ENCODE measurements around the gene C11orf91. TPM values are rescaled to one million over a fixed set of nuclear protein-coding genes. Genes with fewer than 3 reads are reported as not detected.

Gene C11orf91
- total RNA-seq, 1 experiment from 2014 or later, result 0.22 TPM

DNA sequence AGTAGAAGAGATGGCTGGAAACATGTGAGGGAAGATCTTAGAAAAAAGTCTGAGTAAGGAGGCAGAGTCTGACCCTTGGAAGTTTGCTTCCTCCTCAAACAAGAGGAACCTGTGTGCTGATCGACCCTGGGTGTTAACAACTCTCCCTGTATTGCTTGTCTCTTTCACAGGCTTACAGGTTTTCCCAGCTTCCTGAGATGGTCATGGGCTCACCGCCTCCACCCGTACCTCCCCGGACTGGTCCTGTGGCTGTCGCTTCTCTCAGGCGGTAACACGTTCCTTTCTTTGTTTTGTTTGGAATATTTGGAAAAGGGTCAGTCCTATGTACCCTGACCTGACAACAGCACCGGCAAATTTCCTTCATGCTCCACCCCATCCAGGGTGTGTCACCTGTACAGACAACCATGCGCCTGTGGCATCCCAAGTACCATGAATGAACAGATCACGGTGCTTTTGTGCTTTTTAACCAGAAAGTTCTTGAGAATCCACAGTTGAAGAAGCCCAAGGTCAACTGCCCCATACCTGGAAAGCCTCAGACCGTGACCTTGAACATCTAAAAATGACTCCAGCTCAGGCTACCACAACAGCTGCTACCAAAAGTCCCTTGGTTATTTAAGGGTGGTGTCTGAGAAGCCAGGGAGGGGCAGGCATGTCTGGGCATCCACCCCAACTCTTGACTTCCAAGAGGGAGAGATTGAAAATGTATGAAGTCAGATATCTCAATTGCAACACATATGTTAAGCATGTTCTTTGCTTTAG is 44.6 kb downstream of the C11orf91 start:
- CTCF ChIA-PET, result no interaction called here

DNA sequence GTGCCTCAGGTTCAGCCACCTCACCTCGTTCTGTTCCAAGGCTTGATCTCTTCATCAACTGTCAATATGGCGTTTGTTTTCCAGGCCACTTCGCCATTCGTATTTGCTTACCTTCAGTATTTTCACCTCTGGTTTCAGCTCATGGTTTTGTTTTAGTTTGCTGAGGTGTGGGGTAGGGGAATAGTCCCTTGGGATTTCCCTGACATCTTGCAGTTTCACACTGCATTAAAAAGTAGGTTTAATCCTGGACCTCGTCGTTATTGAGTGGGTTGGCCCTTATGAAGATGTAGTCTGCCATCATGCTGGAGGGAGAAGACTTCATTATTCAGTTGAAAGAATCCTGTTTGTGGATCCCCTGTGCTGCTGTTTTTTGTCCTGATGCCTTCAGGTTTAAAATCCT is 46.0 kb downstream of the C11orf91 start:
- Mint-ChIP-seq H3K4me1 (peaks cover 13% of the 10 kb centered on the region), H3K27ac (no peak overlapping the region), H3K9me3 (peaks cover 5% of the 10 kb centered on the region; the same call in 1 of the 2 replicates), H3K36me3 (no peaks in the 10 kb centered on the region), H3K27me3 (ENCODE audit: low read depth) (peaks cover 5% of the 10 kb centered on the region), H3K4me3 (no peak overlapping the region)
- no peak for TF ChIP-seq PRDM15 (CRISPR knock-in tag; IDR thresholded peaks at IDR 0.05)
- no peak for TF ChIP-seq NR3C1 (CRISPR knock-in tag; conservative IDR thresholded peaks at IDR 0.05; ENCODE audit: low read depth)
- no peak for TF ChIP-seq ZNF263 (CRISPR knock-in tag; IDR thresholded peaks at IDR 0.05; ENCODE audit: low read depth)
- TF ChIP-seq ZNF317 (CRISPR knock-in tag; IDR thresholded peaks at IDR 0.05; ENCODE audit: borderline replicate concordance, low read depth), result no peak
- no peak for TF ChIP-seq ZNF671 (CRISPR knock-in tag; IDR thresholded peaks at IDR 0.05)
- TF ChIP-seq OVOL2 (CRISPR knock-in tag; IDR thresholded peaks at IDR 0.05; ENCODE audit: borderline replicate concordance), result no peak
- TF ChIP-seq SP1 (CRISPR knock-in tag; conservative IDR thresholded peaks at IDR 0.05), result no peak
- TF ChIP-seq JAZF1 (CRISPR knock-in tag; IDR thresholded peaks at IDR 0.05), result no peak
- no peak for TF ChIP-seq TEAD1 (CRISPR knock-in tag; IDR thresholded peaks at IDR 0.05)
- TF ChIP-seq TEAD4 (CRISPR knock-in tag; IDR thresholded peaks at IDR 0.05), result no peak
- TF ChIP-seq, protein P1, sequence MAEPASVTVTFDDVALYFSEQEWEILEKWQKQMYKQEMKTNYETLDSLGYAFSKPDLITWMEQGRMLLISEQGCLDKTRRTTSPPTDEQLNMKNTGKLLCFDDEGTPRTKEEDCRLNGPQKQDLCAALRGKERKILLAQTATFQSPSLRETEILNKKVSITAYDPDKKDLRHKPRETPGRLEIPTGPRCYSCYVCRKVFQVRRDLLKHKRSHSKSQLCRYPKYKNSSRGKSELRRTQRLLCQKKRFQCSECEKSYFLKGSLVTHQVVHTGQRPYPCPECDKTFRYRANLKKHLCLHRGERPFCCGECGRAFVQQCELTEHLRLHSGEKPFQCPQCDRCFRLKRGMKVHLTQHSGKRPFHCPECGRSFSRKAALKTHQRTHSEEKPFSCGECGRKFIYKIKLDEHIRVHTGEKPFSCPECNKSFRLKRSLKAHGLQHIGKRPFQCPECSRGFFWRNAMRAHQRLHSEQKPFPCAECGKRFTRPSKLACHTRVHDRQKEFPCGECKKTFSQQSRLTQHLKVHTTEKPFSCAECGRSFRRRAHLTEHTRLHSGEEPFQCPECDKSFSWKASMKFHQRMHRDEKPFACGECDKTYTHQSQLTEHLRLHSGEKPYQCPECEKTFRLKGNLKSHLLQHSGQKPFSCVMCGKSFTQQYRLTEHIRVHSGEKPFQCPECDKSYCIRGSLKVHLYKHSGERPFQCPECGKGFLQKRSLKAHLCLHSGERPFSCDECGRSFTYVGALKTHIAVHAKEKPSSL (CRISPR knock-in tag; conservative IDR thresholded peaks at IDR 0.05), result no peak
- POLR2A ChIA-PET, result no interaction called here
- CTCF ChIA-PET, result no interaction called here
- DNase-seq (ENCODE audit: low spot score) (no peak), ATAC-seq (no peak)

More for the DNA sequence above, 44.6 kb downstream of the C11orf91 start:
- ATAC-seq, result no peak
- Mint-ChIP-seq H3K36me3 (no peaks in the 10 kb centered on the region), H3K4me3 (no peak overlapping the region), H3K27me3 (ENCODE audit: low read depth) (no peaks in the 10 kb centered on the region; the same call in 1 of the 2 replicates), H3K4me1 (peaks cover 13% of the 10 kb centered on the region), H3K27ac (no peak overlapping the region), H3K9me3 (peaks cover 5% of the 10 kb centered on the region; the same call in 1 of the 2 replicates)
- POLR2A ChIA-PET, result no interaction called here
- no peak for DNase-seq (ENCODE audit: low spot score)
- TF ChIP-seq OVOL2 (CRISPR knock-in tag; IDR thresholded peaks at IDR 0.05; ENCODE audit: borderline replicate concordance), result no peak
- TF ChIP-seq ZNF219 (CRISPR knock-in tag; IDR thresholded peaks at IDR 0.05; ENCODE audit: borderline replicate concordance), result no peak
- TF ChIP-seq ZNF121 (CRISPR knock-in tag; IDR thresholded peaks at IDR 0.05), result no peak
- TF ChIP-seq NFATC4 (CRISPR knock-in tag; IDR thresholded peaks at IDR 0.05), result no peak
- TF ChIP-seq, protein P2, sequence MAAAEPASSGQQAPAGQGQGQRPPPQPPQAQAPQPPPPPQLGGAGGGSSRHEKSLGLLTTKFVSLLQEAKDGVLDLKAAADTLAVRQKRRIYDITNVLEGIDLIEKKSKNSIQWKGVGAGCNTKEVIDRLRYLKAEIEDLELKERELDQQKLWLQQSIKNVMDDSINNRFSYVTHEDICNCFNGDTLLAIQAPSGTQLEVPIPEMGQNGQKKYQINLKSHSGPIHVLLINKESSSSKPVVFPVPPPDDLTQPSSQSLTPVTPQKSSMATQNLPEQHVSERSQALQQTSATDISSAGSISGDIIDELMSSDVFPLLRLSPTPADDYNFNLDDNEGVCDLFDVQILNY (CRISPR knock-in tag; IDR thresholded peaks at IDR 0.05), result no peak
- TF ChIP-seq, protein P3, sequence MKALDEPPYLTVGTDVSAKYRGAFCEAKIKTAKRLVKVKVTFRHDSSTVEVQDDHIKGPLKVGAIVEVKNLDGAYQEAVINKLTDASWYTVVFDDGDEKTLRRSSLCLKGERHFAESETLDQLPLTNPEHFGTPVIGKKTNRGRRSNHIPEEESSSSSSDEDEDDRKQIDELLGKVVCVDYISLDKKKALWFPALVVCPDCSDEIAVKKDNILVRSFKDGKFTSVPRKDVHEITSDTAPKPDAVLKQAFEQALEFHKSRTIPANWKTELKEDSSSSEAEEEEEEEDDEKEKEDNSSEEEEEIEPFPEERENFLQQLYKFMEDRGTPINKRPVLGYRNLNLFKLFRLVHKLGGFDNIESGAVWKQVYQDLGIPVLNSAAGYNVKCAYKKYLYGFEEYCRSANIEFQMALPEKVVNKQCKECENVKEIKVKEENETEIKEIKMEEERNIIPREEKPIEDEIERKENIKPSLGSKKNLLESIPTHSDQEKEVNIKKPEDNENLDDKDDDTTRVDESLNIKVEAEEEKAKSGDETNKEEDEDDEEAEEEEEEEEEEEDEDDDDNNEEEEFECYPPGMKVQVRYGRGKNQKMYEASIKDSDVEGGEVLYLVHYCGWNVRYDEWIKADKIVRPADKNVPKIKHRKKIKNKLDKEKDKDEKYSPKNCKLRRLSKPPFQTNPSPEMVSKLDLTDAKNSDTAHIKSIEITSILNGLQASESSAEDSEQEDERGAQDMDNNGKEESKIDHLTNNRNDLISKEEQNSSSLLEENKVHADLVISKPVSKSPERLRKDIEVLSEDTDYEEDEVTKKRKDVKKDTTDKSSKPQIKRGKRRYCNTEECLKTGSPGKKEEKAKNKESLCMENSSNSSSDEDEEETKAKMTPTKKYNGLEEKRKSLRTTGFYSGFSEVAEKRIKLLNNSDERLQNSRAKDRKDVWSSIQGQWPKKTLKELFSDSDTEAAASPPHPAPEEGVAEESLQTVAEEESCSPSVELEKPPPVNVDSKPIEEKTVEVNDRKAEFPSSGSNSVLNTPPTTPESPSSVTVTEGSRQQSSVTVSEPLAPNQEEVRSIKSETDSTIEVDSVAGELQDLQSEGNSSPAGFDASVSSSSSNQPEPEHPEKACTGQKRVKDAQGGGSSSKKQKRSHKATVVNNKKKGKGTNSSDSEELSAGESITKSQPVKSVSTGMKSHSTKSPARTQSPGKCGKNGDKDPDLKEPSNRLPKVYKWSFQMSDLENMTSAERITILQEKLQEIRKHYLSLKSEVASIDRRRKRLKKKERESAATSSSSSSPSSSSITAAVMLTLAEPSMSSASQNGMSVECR (CRISPR knock-in tag; IDR thresholded peaks at IDR 0.05; ENCODE audit: borderline replicate concordance), result no peak
- TF ChIP-seq ZNF263 (CRISPR knock-in tag; IDR thresholded peaks at IDR 0.05; ENCODE audit: low read depth), result no peak
- no peak for TF ChIP-seq RELA (CRISPR knock-in tag; IDR thresholded peaks at IDR 0.05; ENCODE audit: borderline replicate concordance)
- no peak for TF ChIP-seq GRHL2 (CRISPR knock-in tag; IDR thresholded peaks at IDR 0.05; ENCODE audit: insufficient replicate concordance, severe bottlenecking)
- no peak for TF ChIP-seq HMGXB4 (CRISPR knock-in tag; IDR thresholded peaks at IDR 0.05)
- TF ChIP-seq TEAD1 (CRISPR knock-in tag; IDR thresholded peaks at IDR 0.05), result no peak
